HG03175 (cell line): ENCODE data around the gene GALNT18.

Source experiments
- ATAC-seq: cut with Tn5 transposase; IDR thresholded peaks from one replicate; pipeline ENCODE4 v1.9.1; 2021; ENCODE audit warnings: mild to moderate bottlenecking, moderate library complexity; ENCODE audit not compliant: unreplicated experiment

The GALNT18 gene

DNA sequence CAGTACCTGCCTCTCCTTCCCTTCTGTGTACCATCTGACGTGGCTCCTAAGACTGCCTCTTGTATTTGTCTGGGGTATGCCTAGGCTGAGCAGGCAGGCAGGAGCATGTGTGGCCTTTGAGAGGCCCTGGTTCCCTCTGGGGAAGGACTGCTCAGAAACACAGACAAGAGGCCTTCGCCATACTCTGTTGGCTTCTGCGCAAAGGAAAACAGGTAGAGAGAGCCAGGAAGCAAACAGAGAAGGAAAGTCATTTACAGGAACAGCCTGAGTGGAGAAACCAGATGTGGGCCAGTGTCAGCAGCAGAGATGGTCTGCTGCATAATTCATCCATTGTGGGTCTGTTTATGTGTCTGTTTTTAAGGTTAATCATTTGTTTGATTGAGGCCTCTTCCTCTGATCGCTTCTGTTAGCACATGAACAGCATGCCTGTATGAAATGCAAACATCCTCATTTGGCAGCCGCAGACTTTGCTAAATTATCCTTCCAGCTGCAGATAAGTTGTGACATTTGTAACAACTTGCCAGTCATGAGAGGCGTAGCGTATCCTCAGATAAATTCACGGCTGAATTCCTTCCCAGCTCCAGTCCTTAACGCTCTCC is 119.4 kb downstream of the GALNT18 start:
- ATAC-seq, result no peak

GRCh38 chr11:11501546-11502262 is 120.1 kb downstream of the GALNT18 start:
- ATAC-seq, result no peak

- no peak for ATAC-seq
Measured at GRCh38 chr11:11500744-11501487, 120.9 kb downstream of the GALNT18 start.

GRCh38 chr11:11499300-11499699 is 122.5 kb downstream of the GALNT18 start:
- no peak for ATAC-seq

DNA sequence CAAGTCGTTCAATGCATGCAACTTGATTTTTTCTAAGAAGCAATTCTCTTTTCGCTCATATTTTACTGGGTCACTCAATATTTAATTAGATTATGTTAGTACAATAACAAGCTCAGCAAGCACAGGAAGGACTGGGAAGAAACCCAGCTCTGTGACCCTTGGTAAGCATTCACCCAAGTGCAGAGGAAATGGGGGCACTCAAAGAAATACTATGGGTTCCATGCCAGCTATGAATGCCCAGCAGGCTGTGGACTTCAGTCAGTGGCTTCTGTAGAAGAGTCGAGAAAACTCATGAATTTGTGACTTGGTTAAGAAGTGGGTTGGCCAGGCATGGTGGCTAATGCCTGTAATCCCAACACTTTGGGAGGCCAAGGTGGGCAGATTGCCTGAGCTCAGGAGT is 123.6 kb downstream of the GALNT18 start:
- no peak for ATAC-seq

DNA sequence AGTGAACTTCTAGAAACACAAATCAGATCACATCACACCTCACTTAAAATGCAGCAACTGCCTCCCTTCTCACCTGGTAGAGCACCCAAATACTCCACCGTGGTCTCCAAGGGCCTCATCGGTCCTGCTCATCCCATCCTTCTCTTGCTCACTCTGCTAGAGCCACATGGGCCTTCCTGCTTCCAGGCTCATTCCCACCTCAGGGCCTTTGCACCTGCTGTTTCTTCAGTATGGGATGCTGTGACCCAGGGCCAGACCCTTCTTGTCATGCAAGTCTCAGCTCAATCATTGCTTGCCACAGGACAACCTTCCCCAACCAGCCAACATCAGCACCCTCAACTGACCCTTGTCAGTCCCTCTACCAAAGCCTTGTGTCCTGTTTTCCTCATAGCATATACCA is 124.9 kb downstream of the GALNT18 start:
- ATAC-seq, result no peak

- ATAC-seq, result no peak
Measured at GRCh38 chr11:11494348-11494747, 127.5 kb downstream of the GALNT18 start.

- ATAC-seq, result no peak
Measured at GRCh38 chr11:11493698-11494097, 128.1 kb downstream of the GALNT18 start.

DNA sequence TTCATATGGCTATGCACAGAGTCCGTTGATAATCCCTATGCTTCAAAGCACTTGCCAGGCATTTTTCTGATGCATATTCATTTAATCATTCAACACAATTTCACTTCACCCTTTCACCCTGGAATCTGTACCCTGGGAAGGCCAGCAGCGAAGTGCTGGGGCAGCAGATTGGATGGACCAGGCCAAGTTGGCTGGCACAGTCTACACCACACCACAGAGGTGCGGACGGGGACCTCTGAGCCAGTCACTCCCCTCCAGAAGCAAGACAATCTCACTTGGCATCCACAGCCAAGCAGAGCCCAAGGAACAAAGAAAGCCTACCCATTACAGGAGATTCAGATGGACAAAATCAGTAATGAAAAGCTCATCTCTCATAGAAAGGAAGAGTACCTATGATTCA is 130.2 kb downstream of the GALNT18 start:
- no peak for ATAC-seq

DNA sequence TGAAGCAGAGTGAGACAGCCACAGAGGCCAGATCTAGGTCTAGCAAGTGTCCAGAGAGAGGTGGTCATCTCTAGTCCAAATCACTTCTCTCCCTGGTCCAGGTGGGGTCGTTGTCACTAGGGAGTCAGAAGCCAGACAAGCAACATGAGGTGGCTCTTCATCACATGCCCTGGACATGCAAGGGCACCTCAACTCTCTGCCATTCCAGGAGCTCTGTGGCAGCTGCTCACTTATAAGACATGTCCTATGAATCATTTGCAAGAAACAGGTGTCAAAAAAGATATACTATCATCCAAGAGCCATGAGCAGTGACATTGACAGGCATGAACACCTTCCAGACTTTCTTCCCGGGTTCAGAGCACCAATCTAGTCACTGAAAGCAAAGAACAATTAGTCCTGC is 130.8 kb downstream of the GALNT18 start:
- no peak for ATAC-seq

GRCh38 chr11:11486423-11486822 is 135.4 kb downstream of the GALNT18 start:
- ATAC-seq, result no peak

DNA sequence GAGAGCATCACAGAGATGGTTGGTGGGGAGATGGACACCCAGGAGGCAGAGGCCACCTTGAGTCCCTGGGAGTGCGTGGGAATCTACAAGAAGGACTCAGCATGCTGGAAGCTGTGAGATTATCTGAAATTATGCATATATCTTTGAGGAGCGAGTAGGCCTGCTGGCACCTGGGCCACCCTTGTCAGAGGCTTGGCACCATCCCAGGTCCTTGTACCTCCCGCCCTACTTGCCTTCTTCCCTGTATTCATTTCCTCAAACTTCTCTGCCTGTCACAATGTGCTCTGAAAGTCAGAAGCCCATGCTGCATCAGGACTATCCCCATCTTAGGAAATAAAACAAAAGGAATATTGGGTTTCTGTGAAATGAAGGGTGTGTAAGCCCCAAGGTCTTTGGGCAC is 135.8 kb downstream of the GALNT18 start:
- no peak for ATAC-seq

GRCh38 chr11:11483627-11484026 is 138.2 kb downstream of the GALNT18 start:
- no peak for ATAC-seq

- ATAC-seq, result no peak
Measured at GRCh38 chr11:11482730-11483129, 139.1 kb downstream of the GALNT18 start.

GRCh38 chr11:11481371-11481770 is 140.4 kb downstream of the GALNT18 start:
- no peak for ATAC-seq

- ATAC-seq, result no peak
Measured at GRCh38 chr11:11480971-11481370, 140.8 kb downstream of the GALNT18 start.

GRCh38 chr11:11478687-11479086 is 143.1 kb downstream of the GALNT18 start:
- no peak for ATAC-seq

DNA sequence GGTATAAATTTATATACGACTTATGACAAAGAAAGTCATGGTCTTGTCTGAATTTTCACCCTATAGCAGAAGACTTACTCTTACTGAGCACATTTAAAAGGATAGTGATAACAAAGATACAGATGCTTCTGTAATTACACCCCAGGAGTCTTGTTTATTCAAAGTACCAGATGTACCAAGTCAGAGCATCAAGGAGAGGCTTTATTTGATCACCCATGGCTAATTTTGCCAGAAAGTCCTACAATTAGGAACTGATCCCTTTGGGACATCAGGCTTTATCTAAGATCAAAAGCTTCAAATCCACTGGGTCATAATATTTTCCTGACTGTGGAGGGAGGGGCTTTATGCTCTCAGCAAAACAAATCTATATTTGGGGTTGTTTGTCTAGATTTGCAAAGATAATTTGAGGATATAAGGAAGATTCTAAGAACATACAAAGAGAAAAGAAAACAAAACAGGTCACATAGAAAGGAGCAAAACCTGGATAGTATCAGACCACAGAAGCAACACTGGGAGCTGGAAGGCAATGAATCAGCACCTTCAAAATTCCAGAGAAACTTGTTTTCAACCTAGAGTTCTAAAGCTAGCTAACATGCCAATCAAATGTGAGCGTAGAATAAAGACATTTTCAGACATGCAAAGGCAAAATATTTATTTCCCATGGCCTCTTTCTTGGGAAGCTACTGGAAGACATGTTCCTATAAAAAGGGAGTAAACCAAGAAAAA is 143.9 kb downstream of the GALNT18 start:
- no peak for ATAC-seq

DNA sequence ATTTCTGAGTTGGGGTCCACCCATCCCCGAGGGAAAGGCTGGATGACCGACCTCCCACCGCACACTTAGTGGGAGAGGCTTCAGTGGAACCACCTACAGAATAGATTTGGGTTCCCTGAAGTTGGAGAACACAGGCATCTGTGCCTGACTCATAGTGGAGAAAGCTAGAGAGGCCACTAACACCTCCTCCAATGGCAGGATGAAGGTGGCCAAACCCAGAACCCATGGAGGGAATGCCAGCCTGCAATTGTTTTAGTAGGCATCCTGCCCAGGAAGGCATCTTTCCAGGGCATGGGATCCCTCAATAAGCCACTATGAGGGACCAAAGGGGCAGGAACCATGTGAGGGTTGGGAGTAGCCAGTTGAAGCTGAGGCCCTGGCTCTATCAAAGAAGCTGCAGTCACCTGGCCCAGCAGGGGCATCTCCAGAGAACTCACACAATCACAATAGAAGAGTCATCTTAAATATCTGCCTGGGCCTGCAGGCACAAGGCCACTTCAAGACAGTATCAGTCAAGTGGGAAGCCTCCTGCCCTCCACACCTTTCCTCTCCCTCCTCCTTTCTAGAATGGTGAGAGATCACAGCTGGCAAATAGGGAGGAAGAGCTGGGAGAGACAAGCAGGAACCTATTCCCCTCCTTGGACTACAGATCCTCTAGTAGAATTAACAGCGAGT is 144.7 kb downstream of the GALNT18 start:
- no peak for ATAC-seq

GRCh38 chr11:11476499-11476898 is 145.3 kb downstream of the GALNT18 start:
- ATAC-seq, result no peak

GRCh38 chr11:11472106-11472505 is 149.7 kb downstream of the GALNT18 start:
- no peak for ATAC-seq
